Osteoblast (primary cell): Measurements from ENCODE around the gene SND1. TPM values are rescaled to one million over a fixed set of nuclear protein-coding genes. Genes with fewer than 3 reads are reported as not detected.

Experiments used
- DNase-seq: peaks from one replicate; pipeline ENCODE4 v3.0.0; 2011; ENCODE audit warnings: low spot score, mixed read lengths; ENCODE audit not compliant: insufficient read length; ENCODE audit errors: missing footprints
- H2AFZ ChIP-seq: 2 replicates; pipeline ENCODE4 v1.6.0; 2011; ENCODE audit warnings: mild to moderate bottlenecking, low read length
- H3K27ac ChIP-seq: 2 replicates; pipeline ENCODE4 v1.5.1; 2011; ENCODE audit warnings: mild to moderate bottlenecking, low read depth, low read length, moderate library complexity
- H3K27me3 ChIP-seq: 2 replicates; pipeline ENCODE4 v1.6.0; 2012; ENCODE audit warnings: mild to moderate bottlenecking, control low read depth, inconsistent platforms, low read length, moderate library complexity; ENCODE audit not compliant: insufficient read depth
- H3K36me3 ChIP-seq: 2 replicates; pipeline ENCODE4 v1.5.1; 2011; ENCODE audit warnings: mild to moderate bottlenecking, low read length, control low read depth, moderate library complexity; ENCODE audit not compliant: insufficient read depth
- H3K4me1 ChIP-seq: 2 replicates; pipeline ENCODE4 v1.5.1; 2011; ENCODE audit warnings: mild to moderate bottlenecking, low read length, control low read depth, moderate library complexity; ENCODE audit not compliant: insufficient read depth
- H3K4me2 ChIP-seq: 2 replicates; pipeline ENCODE4 v1.6.0; 2011; ENCODE audit warnings: mild to moderate bottlenecking, low read length; ENCODE audit not compliant: insufficient read depth
- H3K4me3 ChIP-seq: fragments of 200-600 bp; sonication (generic); 3 replicates; pipeline ENCODE4 v1.5.1; 2012; ENCODE audit warnings: mild to moderate bottlenecking, low read length, inconsistent platforms; ENCODE audit not compliant: insufficient read depth
- H3K79me2 ChIP-seq: 2 replicates; pipeline ENCODE4 v1.6.0; 2012; ENCODE audit warnings: mild to moderate bottlenecking, low read length, control low read depth, inconsistent platforms; ENCODE audit not compliant: insufficient read depth
- H3K9me3 ChIP-seq: 2 replicates; pipeline ENCODE4 v1.5.1; 2011; ENCODE audit warnings: low read depth, low read length, control low read depth
- H4K20me1 ChIP-seq: 2 replicates; pipeline ENCODE4 v1.6.0; 2012; ENCODE audit warnings: mild to moderate bottlenecking, low read length, control low read depth; ENCODE audit not compliant: insufficient read depth
- CTCF ChIP-seq: IDR thresholded peaks from 2 replicates; pipeline ENCODE4 v1.5.1; 2011; ENCODE audit warnings: mild to moderate bottlenecking, low read depth, low read length, moderate library complexity; ENCODE audit errors: extremely low read depth
- total RNA-seq: library from RNA; depleted of rRNA; stranded (reverse); fragments of >200 nt; gene quantifications from 2 replicates; pipeline ENCODE4 v1.2.3, GENCODE V29; 2012

The SND1 gene
- total RNA-seq, 1 donor = 257 TPM

- no peak overlapping the region for H3K27ac ChIP-seq
- no peaks in the 10 kb centered on the region for H3K27me3 ChIP-seq
- TF ChIP-seq CTCF = no peak
- no peak overlapping the region for H3K4me3 ChIP-seq
- no peaks in the 10 kb centered on the region for H3K36me3 ChIP-seq
- H4K20me1 ChIP-seq = peaks cover 24% of the 10 kb centered on the region
- no peak for DNase-seq
- H2AFZ ChIP-seq = no peak overlapping the region
- peaks cover 14% of the 10 kb centered on the region for H3K4me1 ChIP-seq
- H3K79me2 ChIP-seq = peaks cover 61% of the 10 kb centered on the region
- no peaks in the 10 kb centered on the region for H3K9me3 ChIP-seq
- no peak overlapping the region for H3K4me2 ChIP-seq
These were observed 266.1 kb downstream of the SND1 start for GRCh38 chr7:127918130-127918529.

GRCh38 chr7:127920787-127921438 lies 268.9 kb downstream of the SND1 start:
- Histone ChIP-seq H3K4me3 (no peak overlapping the region), H2AFZ (no peak overlapping the region), H3K27me3 (no peaks in the 10 kb centered on the region), H3K27ac (peak overlapping the region; percentile 48), H3K79me2 (peaks cover 53% of the 10 kb centered on the region), H3K36me3 (no peaks in the 10 kb centered on the region), H3K9me3 (no peaks in the 10 kb centered on the region), H4K20me1 (peaks cover 16% of the 10 kb centered on the region), H3K4me2 (no peak overlapping the region), H3K4me1 (peaks cover 14% of the 10 kb centered on the region)
- DNase-seq = no peak
- TF ChIP-seq CTCF = no peak

- H3K4me2 ChIP-seq = no peak overlapping the region
- H3K27ac ChIP-seq = no peak overlapping the region
- H2AFZ ChIP-seq = no peak overlapping the region
- H3K4me3 ChIP-seq = no peak overlapping the region
- no peaks in the 10 kb centered on the region for H3K27me3 ChIP-seq
- no peak for TF ChIP-seq CTCF
- DNase-seq = no peak
- H3K4me1 ChIP-seq = peaks cover 18% of the 10 kb centered on the region
- peaks cover 17% of the 10 kb centered on the region for H4K20me1 ChIP-seq
- H3K9me3 ChIP-seq = no peaks in the 10 kb centered on the region
- no peaks in the 10 kb centered on the region for H3K36me3 ChIP-seq
- peaks cover 46% of the 10 kb centered on the region for H3K79me2 ChIP-seq
These were observed 270.7 kb downstream of the SND1 start for GRCh38 chr7:127922656-127923055.

GRCh38 chr7:127924874-127925273 lies 272.9 kb downstream of the SND1 start:
- H3K9me3 ChIP-seq = no peaks in the 10 kb centered on the region
- H3K27ac ChIP-seq = no peak overlapping the region
- H3K4me1 ChIP-seq = peaks cover 14% of the 10 kb centered on the region
- peaks cover 6% of the 10 kb centered on the region for H3K36me3 ChIP-seq
- no peaks in the 10 kb centered on the region for H3K27me3 ChIP-seq
- no peak overlapping the region for H3K4me2 ChIP-seq
- H3K4me3 ChIP-seq = no peak overlapping the region
- no peak overlapping the region for H2AFZ ChIP-seq
- peaks cover 51% of the 10 kb centered on the region for H3K79me2 ChIP-seq
- no peak for TF ChIP-seq CTCF
- no peak for DNase-seq
- H4K20me1 ChIP-seq = peaks cover 17% of the 10 kb centered on the region
